ENCODE data around the gene HECTD4.
"Not testable (repeated sequence)": the region's sequence is repeated elsewhere in the genome, so short reads cannot be mapped to it uniquely, and the experiment has no call there.

The HECTD4 gene

DNA sequence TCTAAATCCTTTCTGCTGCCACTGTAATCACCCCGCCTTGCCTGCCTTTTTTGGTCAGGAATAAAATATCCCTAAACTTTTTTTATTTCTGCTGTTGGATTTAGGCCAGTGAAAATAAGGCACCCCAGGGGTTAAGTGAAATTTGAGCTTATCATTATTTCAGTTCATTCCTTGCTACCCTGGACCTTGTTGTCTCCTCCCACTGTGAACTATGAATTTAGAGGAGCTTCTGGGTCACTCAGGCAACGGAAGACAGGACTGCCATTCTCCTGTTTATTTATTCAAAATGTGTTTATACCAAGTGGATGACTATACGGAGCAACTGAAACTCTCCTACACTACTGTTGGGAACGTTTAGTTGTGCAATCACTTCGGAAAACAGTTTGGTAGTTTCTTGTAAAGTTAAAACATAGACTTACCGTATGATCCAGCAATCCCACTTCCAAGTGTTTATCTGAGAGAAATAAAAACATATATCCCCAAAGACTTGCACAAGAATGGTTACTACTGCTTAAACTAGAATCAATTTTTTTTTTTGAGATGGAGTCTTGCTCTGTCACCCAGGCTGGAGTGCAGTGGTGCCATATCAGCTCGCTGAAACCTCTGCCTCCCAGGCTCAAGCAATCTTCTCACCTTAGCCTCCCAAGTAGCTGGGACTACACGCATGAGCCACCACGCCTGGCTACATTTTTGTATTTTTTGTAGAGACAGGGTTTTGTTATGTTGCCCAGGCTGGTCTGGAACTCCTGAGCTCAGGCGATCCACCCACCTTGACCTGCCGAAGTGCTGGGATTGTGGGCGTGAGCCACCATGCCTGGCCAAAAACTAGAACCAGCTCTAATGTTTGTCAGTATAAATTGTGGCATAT is 259.2 kb downstream of the HECTD4 start:
- Histone ChIP-seq H3K4me1 (ENCODE audit: control insufficient read depth, insufficient read depth, low read length) (peaks cover 34% of the 10 kb centered on the region), H3K9ac (ENCODE audit: low read length in 2 of 2) (no peak overlapping the region), H3K27ac (ENCODE audit: low read length) (peak overlapping the region; percentile 86), H3K9me3 (ENCODE audit: control insufficient read depth in 2 of 2, low read length in 2 of 2) (no peaks in the 10 kb centered on the region), H3K36me3 (ENCODE audit: control insufficient read depth in 2 of 2, insufficient read depth in 2 of 2, low read length in 2 of 2) (no peaks in the 10 kb centered on the region), H3K4me3 (ENCODE audit: low read length in 2 of 2) (peak overlapping the region in 1 of 2 donors; percentile 35), H3K27me3 (ENCODE audit: control insufficient read depth in 1 of 2, insufficient read depth in 2 of 2, low read length in 2 of 2) (no peaks in the 10 kb centered on the region)

DNA sequence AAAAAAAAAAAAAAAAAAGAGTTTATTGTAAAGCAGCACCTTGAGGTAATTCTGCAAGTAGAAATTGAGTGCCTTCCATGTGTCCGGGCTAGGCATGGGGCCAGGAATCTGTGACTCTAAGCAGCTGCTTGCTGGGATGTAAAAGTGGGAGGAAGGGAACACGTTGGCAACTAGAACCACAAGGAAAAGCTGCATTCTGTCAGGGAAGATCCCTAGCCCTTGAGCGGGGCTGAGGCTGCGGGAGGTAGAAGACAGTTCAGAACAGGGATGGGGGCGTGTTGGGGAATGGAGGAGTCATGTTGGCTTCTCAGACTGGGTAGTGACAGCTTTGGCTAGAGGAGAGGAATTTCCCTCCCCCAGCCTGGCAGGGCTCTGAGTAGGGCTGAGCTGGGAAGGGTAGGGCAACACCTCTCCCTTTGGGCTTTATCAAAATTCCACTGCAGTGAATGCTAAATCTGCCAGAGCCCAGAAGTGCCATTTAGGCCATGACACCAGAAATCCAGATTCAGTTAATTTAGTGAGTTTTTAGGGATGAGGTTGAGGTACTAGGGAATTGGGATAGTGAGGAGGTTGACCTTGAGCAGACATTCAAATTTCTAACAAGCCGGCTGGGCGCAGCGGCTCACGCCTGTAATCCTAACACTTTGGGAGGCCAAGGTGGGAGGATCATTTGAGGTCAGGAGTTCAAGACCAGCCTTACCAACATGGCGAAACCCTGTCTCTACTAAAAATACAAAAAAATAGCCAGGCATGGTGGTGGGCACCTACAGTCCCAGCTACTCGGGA is 260.3 kb downstream of the HECTD4 start:
- Histone ChIP-seq H3K9ac (ENCODE audit: low read length in 2 of 2) (peak overlapping the region; percentile 19 to 51), H3K27me3 (ENCODE audit: control insufficient read depth in 1 of 2, insufficient read depth in 2 of 2, low read length in 2 of 2) (no peaks in the 10 kb centered on the region), H3K9me3 (ENCODE audit: control insufficient read depth in 2 of 2, low read length in 2 of 2) (no peaks in the 10 kb centered on the region), H3K36me3 (ENCODE audit: control insufficient read depth in 2 of 2, insufficient read depth in 2 of 2, low read length in 2 of 2) (no peaks in the 10 kb centered on the region), H3K4me1 (ENCODE audit: control insufficient read depth, insufficient read depth, low read length) (peaks cover 23% of the 10 kb centered on the region), H3K4me3 (ENCODE audit: low read length in 2 of 2) (peak overlapping the region in 1 of 2 donors; percentile 57), H3K27ac (ENCODE audit: low read length) (peak overlapping the region; percentile 86)

DNA sequence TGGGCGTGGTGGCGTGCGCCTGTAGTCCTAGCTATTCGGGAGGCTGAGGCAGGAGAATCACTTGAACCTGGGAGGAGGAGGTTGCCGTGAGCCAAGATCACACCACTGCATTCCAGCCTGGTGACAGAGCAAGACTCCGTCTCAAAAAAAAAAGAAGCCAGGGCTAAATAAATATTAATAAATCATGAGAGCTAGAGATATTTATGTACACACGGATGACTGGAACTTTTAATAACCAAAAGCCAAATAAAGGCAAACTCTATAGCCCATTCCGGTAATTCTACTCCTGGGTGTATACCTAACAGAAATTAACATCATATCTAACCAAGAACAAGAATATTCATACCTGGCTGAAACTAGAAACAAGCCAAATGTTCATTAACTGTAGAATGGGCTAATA is 264.5 kb downstream of the HECTD4 start:
- Histone ChIP-seq H3K27me3 (ENCODE audit: control insufficient read depth in 1 of 2, insufficient read depth in 2 of 2, low read length in 2 of 2) (no peaks in the 10 kb centered on the region), H3K4me1 (ENCODE audit: control insufficient read depth, insufficient read depth, low read length) (peaks cover 9% of the 10 kb centered on the region), H3K9me3 (ENCODE audit: control insufficient read depth in 2 of 2, low read length in 2 of 2) (no peaks in the 10 kb centered on the region), H3K4me3 (ENCODE audit: low read length in 2 of 2) (no peak overlapping the region), H3K27ac (ENCODE audit: low read length) (no peak overlapping the region), H3K9ac (ENCODE audit: low read length in 2 of 2) (no peak overlapping the region), H3K36me3 (ENCODE audit: control insufficient read depth in 2 of 2, insufficient read depth in 2 of 2, low read length in 2 of 2) (no peaks in the 10 kb centered on the region)

DNA sequence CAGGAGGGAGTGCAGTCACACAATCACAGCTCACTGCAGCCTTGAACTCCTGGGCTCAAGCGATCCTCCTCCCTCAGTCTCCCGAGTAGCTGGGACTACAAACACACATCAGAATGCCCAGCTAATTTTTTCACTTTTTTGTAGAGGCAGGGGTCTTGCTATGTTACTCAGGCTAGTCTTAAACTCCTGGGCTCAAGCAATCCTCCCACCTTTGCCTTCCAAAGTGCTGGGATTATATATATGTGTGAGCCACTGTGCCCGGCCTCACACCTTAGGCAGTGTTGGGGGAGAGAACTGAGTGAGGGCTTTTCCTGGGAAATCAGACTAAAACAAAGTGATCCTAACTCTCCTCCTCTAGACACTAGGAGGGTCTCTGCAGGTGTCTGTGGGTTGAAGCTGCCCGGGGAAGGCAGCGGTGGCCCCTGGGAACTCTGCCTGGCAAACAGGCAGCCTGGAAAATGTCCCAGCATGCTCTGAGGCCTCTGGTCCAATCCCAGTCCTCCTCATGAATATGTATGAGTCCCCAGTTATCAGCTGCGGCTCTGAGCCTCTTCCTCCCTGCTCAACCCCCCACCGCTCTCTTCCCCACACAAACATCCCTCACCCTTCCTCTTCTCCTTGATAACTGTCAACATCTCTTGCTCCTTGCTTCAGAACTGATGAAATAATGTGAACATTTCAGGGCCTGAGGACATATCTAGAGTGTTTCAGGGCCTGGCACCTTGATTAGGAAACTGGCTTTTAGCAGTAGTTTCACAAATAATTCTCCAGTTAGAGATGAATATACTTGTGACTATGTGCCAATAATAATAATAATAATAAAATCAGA is 265.8 kb downstream of the HECTD4 start:
- Histone ChIP-seq H3K27ac (ENCODE audit: low read length) (no peak overlapping the region), H3K9ac (ENCODE audit: low read length in 2 of 2) (no peak overlapping the region), H3K36me3 (ENCODE audit: control insufficient read depth in 2 of 2, insufficient read depth in 2 of 2, low read length in 2 of 2) (no peaks in the 10 kb centered on the region), H3K4me3 (ENCODE audit: low read length in 2 of 2) (peak overlapping the region in 1 of 2 donors; percentile 8), H3K4me1 (ENCODE audit: control insufficient read depth, insufficient read depth, low read length) (peaks cover under 1% of the 10 kb centered on the region), H3K9me3 (ENCODE audit: control insufficient read depth in 2 of 2, low read length in 2 of 2) (no peaks in the 10 kb centered on the region), H3K27me3 (ENCODE audit: control insufficient read depth in 1 of 2, insufficient read depth in 2 of 2, low read length in 2 of 2) (no peaks in the 10 kb centered on the region)

DNA sequence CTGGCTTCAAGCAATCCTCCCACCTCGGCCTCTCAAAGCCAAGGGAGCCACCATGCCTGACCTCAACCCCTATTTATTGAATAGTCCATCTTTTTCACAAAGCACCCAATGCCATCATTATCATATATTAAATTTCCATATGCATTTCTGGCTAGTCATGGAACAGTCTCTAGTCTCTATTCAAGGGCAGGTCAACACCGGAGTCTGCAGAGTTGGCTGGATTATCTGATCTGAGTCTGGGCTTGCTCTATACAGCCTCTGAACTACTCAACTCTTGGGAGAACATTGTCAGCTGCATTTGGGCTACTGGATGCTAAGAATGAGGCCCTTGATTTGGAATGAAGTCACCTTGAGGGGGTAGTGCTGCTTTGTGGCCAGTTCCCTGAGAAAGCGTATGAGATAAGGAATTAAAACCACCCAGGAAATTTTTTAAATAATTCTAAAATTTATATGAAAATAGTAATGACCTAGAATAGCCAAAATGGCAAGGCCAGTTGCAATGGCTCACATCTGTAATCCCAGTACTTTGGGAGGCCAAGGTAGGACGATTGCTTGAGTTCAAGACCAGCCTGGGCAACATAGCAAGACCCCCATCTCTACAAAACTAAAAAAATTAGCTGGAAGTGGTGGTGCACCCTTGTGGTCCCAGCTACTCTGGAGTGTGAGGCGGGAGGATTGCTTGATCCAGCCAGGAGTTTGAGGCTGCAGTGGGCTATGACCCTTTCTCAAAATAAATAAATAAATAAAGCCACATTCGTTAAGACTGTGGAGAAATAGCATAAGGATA is 266.8 kb downstream of the HECTD4 start:
- H3K27ac ChIP-seq (ENCODE audit: low read length) = no peak overlapping the region
- no peaks in the 10 kb centered on the region for H3K36me3 ChIP-seq (ENCODE audit: control insufficient read depth in 2 of 2, insufficient read depth in 2 of 2, low read length in 2 of 2)
- H3K4me3 ChIP-seq (ENCODE audit: low read length in 2 of 2) = no peak overlapping the region

DNA sequence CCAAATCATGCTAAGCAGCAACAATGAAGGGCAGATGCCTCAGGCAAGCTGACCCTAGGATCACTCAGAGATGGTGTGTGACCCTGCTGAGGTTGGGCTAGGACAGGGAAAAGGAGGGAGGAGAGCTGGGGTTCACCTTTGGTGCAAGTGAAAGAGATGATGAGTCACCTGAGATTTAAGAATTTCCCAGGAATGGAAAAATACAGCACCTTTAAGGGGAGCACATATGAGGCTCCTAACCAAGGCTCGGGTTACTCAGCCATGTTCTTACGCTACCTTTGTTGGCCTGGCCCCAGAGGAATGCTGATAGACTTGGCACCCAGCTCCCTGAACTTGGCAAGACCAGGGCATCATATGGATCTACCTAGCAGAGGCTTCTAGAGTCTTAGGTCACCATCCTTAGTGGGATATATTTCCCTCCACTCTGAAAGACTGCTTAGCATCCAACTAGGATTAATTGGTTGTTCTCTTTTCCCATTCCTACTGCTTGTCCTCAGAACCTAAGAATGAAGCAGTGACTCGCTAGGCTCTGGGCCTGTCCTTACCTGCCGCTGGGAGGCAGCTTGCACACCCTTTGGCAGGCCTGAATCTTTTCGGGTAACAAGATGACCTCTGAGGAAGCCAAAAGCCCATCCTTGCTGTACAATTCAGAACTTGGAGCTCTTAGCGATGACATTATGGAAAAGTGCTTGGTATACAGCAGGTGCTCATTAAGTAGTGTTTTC is 269.7 kb downstream of the HECTD4 start:
- H3K27ac ChIP-seq (ENCODE audit: low read length) = no peak overlapping the region
- peaks cover 10% of the 10 kb centered on the region for H3K4me1 ChIP-seq (ENCODE audit: control insufficient read depth, insufficient read depth, low read length)
- H3K27me3 ChIP-seq (ENCODE audit: control insufficient read depth in 1 of 2, insufficient read depth in 2 of 2, low read length in 2 of 2) = no peaks in the 10 kb centered on the region
- H3K9me3 ChIP-seq (ENCODE audit: control insufficient read depth in 2 of 2, low read length in 2 of 2) = no peaks in the 10 kb centered on the region
- H3K4me3 ChIP-seq (ENCODE audit: low read length in 2 of 2) = no peak overlapping the region
- H3K9ac ChIP-seq (ENCODE audit: low read length in 2 of 2) = no peak overlapping the region
- H3K36me3 ChIP-seq (ENCODE audit: control insufficient read depth in 2 of 2, insufficient read depth in 2 of 2, low read length in 2 of 2) = no peaks in the 10 kb centered on the region

More for the DNA sequence above, 266.8 kb downstream of the HECTD4 start:
- Histone ChIP-seq H3K9me3 (ENCODE audit: control insufficient read depth in 2 of 2, low read length in 2 of 2) (no peaks in the 10 kb centered on the region), H3K27me3 (ENCODE audit: control insufficient read depth in 1 of 2, insufficient read depth in 2 of 2, low read length in 2 of 2) (no peaks in the 10 kb centered on the region), H3K9ac (ENCODE audit: low read length in 2 of 2) (no peak overlapping the region), H3K4me1 (ENCODE audit: control insufficient read depth, insufficient read depth, low read length) (no peaks in the 10 kb centered on the region)

DNA sequence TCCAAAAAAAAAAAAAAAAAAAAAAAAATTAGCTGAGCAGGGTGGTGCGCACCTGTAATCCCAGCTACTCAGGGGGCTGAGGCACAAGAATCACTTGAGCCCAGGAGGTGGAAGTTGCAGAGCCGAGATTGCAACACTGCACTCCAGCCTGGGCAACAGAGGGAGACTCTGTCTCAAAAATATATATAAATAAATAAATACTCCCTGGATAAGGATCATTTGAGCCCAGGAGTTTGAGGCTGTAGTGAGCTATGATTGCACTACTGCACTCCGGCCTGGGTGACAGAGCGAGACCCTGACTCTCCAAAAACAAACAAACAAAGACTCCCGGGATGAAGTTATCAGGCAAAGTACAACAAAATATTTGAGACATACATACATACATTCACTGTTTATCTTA is 270.3 kb downstream of the HECTD4 start:
- Histone ChIP-seq H3K9me3 (ENCODE audit: control insufficient read depth in 2 of 2, low read length in 2 of 2) (no peaks in the 10 kb centered on the region), H3K4me3 (ENCODE audit: low read length in 2 of 2) (no peak overlapping the region), H3K4me1 (ENCODE audit: control insufficient read depth, insufficient read depth, low read length) (peaks cover 15% of the 10 kb centered on the region), H3K27me3 (ENCODE audit: control insufficient read depth in 1 of 2, insufficient read depth in 2 of 2, low read length in 2 of 2) (no peaks in the 10 kb centered on the region), H3K27ac (ENCODE audit: low read length) (no peak overlapping the region), H3K36me3 (ENCODE audit: control insufficient read depth in 2 of 2, insufficient read depth in 2 of 2, low read length in 2 of 2) (no peaks in the 10 kb centered on the region), H3K9ac (ENCODE audit: low read length in 2 of 2) (no peak overlapping the region)

DNA sequence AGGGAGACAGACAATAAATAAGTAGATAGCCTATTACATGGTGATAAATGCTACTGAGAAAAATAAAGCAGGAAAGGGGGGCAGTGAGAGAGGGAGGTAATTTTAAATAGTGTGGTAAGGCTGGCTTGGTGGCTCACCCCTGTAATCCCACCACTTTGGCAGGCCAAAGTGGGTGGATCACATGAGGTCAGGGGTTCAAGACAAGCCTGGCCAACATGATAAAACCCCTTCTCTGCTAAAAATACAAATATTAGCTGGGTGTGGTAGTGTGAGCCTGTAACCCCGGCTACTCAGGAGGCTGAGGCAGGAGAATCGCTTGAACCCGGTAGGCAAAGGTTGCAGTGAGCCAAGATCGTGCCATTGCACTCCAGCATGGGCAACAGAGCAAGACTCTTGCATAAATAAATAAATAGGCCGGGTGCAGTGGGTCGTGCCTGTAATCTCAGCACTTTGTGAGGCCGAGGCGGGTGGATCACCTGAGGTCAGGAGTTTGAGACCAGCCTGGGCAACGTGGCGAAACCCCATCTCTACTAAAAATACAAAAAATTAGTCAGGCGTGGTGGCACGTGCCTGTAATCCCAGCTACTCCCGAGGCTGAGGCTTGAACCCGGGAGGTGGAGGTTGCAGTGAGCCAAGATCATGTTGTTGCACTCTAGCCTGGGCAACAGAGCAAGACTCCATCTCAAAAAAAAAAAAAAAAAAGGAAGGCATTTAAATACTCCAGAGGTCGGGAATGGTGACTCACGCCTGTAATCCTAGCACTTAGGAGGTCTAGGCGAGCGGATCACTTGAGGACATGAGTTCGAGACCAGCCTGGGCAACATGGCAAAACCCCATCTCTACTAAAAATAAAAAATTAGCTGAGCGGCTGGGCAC is 271.2 kb downstream of the HECTD4 start:
- H3K9me3 ChIP-seq (ENCODE audit: control insufficient read depth in 2 of 2, low read length in 2 of 2); H3K27ac ChIP-seq (ENCODE audit: low read length); H3K27me3 ChIP-seq (ENCODE audit: control insufficient read depth in 1 of 2, insufficient read depth in 2 of 2, low read length in 2 of 2); H3K36me3 ChIP-seq (ENCODE audit: control insufficient read depth in 2 of 2, insufficient read depth in 2 of 2, low read length in 2 of 2); H3K4me3 ChIP-seq (ENCODE audit: low read length in 2 of 2): not testable (repeated sequence)
- Histone ChIP-seq H3K4me1 (ENCODE audit: control insufficient read depth, insufficient read depth, low read length) (peaks cover 19% of the 10 kb centered on the region), H3K9ac (ENCODE audit: low read length in 2 of 2) (peak overlapping the region in 1 of 2 donors; percentile 5)
